Endodermal cell (in vitro differentiated cells): ENCODE data around the gene USF2. TPM values are rescaled to one million over a fixed set of nuclear protein-coding genes. Genes with fewer than 3 reads are reported as not detected.
"Not testable (repeated sequence)": the region's sequence is repeated elsewhere in the genome, so short reads cannot be mapped to it uniquely, and the experiment has no call there.

ENCODE experiments used
- DNase-seq: peaks from one replicate; pipeline ENCODE4 v3.0.0-alpha.2; 2017
- H3K27ac ChIP-seq: 2 replicates; pipeline ENCODE4 v1.5.1; 2013; ENCODE audit warnings: mild to moderate bottlenecking, low read depth, low read length, moderate library complexity
- H3K27me3 ChIP-seq: 2 replicates; pipeline ENCODE4 v1.6.1; 2013; ENCODE audit warnings: mild to moderate bottlenecking, low read length, moderate library complexity; ENCODE audit not compliant: insufficient read depth, control insufficient read depth, poor library complexity, severe bottlenecking
- H3K36me3 ChIP-seq: 2 replicates; pipeline ENCODE4 v1.7.0; 2013; ENCODE audit warnings: mild to moderate bottlenecking, low read length, moderate library complexity; ENCODE audit not compliant: control insufficient read depth, insufficient read depth
- H3K4me1 ChIP-seq: one replicate; pipeline ENCODE4 v1.7.0; 2013; ENCODE audit warnings: low read length; ENCODE audit not compliant: control insufficient read depth, insufficient read depth
- H3K4me3 ChIP-seq: 2 replicates; pipeline ENCODE4 v1.5.1; 2013; ENCODE audit warnings: mild to moderate bottlenecking, low read length, moderate library complexity
- H3K9ac ChIP-seq: 2 replicates; pipeline ENCODE4 v1.6.1; 2013; ENCODE audit warnings: mild to moderate bottlenecking, low read length, moderate library complexity; ENCODE audit not compliant: poor library complexity, severe bottlenecking; ENCODE audit errors: extremely low read depth
- H3K9me3 ChIP-seq: 2 replicates; pipeline ENCODE4 v1.6.1; 2013; ENCODE audit warnings: mild to moderate bottlenecking, low read length, moderate library complexity; ENCODE audit not compliant: control insufficient read depth
- H3K27ac Mint-ChIP-seq: 2 replicates; pipeline ENCODE4 v1.8.0; 2020; ENCODE audit warnings: mixed read lengths
- H3K27me3 Mint-ChIP-seq: 2 replicates; pipeline ENCODE4 v1.8.0; 2021; ENCODE audit warnings: mild to moderate bottlenecking, mixed read lengths; ENCODE audit not compliant: insufficient read depth
- H3K36me3 Mint-ChIP-seq: 2 replicates; pipeline ENCODE4 v1.8.0; 2020; ENCODE audit warnings: low read depth, mixed read lengths
- H3K4me1 Mint-ChIP-seq: 2 replicates; pipeline ENCODE4 v1.8.0; 2020; ENCODE audit warnings: mixed read lengths
- H3K4me3 Mint-ChIP-seq: 2 replicates; pipeline ENCODE4 v1.8.0; 2020; ENCODE audit warnings: mild to moderate bottlenecking, moderate library complexity, mixed read lengths
- H3K9me3 Mint-ChIP-seq: 2 replicates; pipeline ENCODE4 v1.8.0; 2020; ENCODE audit warnings: mild to moderate bottlenecking, mixed read lengths
- WGBS, 2 experiments: methylation state at CpG; one replicate each; pipeline versions ENCODE4 v1.1.5 to v1.1.7; 2013; ENCODE audit warnings: missing lambda C conversion rate in 2 of 2, mixed read lengths in 1 of 2; ENCODE audit not compliant: insufficient coverage in 1 of 2, insufficient read length in 1 of 2; 5-methylcytosine and 5-hydroxymethylcytosine counted together
- total RNA-seq, 2 donors: library from RNA; stranded (reverse); fragmentation: NEBNext Ultra II Directional in 1 of 2; extraction: Animal tissue kit (Norgen Biotek cat#: 25700) in 1 of 2; gene quantifications; 2 replicates in 1 of 2; 3 replicates in 1 of 2; pipeline ENCODE4 v1.2.1, GENCODE V29; 2021
- TF ChIP-seq, protein P1 (sequence below): fragments of 200-600 bp; sonication (generic); conservative IDR thresholded peaks from 2 replicates; pipeline ENCODE4 v1.5.0; 2021; ENCODE audit warnings: antibody characterized with exemption, mild to moderate bottlenecking

The USF2 gene
- total RNA-seq, 2 donors from 2014 or later, result 111 to 121 TPM

DNA sequence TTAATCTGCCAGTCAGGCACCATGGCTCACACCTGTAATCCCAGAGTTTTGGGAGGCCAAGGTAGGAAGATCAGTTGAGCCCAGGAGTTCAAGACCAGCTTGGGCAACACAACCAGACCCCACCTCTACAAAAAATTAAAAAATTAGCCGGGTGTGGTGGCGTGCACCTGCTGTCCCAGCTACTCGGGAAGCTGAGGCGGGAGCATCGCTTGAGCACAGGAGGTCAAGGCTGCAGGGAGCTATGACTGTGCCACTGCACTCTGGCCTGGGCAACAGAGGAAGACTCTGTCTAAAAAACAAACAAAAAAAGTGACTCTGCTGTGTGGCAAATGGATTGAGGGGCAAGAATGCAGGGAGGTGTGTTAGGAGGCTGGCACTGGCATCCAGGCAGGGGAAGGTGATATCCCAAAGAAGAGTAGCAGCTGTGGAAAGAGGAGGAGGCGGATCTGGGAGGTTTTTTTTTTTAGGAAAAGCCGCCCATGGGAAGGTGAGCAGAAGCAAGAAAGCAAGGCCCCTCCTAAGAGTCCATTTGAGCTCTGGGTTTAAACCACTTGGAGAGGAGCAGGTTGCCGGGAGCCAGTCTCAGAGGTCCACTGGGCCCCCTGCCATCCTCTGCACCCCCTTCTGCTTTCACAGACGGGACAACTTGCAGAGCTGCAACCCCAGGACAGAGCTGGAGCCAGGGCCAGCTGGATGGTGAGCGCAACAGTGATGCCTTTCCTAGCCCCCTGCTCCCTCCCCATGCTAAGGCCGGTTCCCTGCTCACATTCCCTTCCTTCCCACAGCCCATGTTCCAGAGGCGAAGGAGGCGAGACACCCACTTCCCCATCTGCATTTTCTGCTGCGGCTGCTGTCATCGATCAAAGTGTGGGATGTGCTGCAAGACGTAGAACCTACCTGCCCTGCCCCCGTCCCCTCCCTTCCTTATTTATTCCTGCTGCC is 15.7 kb downstream of the USF2 start:
- no peaks in the 10 kb centered on the region for H3K36me3 ChIP-seq
- Mint-ChIP-seq H3K4me1 (peaks cover 11% of the 10 kb centered on the region), H3K27ac (no peak overlapping the region), H3K4me3 (no peak overlapping the region), H3K9me3 (no peaks in the 10 kb centered on the region), H3K27me3 (peaks cover 15% of the 10 kb centered on the region), H3K36me3 (no peaks in the 10 kb centered on the region)
- H3K4me3 ChIP-seq, result no peak overlapping the region
- no peaks in the 10 kb centered on the region for H3K27me3 ChIP-seq
- H3K27ac ChIP-seq, result no peak overlapping the region
- 80 to 81% methylated on average over 14 to 17 of the region's 17 CpGs for WGBS, 2 experiments
- H3K9me3 ChIP-seq, result no peaks in the 10 kb centered on the region
- no peak overlapping the region for H3K9ac ChIP-seq
- H3K4me1 ChIP-seq, result no peaks in the 10 kb centered on the region
- TF ChIP-seq, protein P1, sequence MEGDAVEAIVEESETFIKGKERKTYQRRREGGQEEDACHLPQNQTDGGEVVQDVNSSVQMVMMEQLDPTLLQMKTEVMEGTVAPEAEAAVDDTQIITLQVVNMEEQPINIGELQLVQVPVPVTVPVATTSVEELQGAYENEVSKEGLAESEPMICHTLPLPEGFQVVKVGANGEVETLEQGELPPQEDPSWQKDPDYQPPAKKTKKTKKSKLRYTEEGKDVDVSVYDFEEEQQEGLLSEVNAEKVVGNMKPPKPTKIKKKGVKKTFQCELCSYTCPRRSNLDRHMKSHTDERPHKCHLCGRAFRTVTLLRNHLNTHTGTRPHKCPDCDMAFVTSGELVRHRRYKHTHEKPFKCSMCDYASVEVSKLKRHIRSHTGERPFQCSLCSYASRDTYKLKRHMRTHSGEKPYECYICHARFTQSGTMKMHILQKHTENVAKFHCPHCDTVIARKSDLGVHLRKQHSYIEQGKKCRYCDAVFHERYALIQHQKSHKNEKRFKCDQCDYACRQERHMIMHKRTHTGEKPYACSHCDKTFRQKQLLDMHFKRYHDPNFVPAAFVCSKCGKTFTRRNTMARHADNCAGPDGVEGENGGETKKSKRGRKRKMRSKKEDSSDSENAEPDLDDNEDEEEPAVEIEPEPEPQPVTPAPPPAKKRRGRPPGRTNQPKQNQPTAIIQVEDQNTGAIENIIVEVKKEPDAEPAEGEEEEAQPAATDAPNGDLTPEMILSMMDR, result no peak
- DNase-seq, result no peak

DNA sequence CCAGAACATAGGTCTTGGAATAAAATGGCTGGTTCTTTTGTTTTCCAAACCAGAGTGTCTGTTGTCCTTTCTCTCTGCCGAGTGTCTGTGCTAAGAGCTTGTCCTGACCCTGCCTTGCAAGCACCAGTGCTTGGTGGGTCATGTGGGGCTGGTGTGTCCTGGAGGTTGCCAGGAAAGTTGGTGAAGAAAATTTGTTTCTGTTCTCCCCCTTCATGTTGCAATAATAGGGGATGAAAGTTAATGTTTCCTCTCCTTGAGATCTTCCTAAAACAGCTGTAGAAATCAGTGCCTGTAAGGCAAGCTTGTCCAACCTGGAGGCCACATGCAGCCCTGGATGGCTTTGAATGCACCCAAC is 16.3 kb downstream of the USF2 start:
- H3K9ac ChIP-seq, result no peak overlapping the region
- H3K27me3 ChIP-seq, result no peaks in the 10 kb centered on the region
- Mint-ChIP-seq H3K36me3 (no peaks in the 10 kb centered on the region), H3K27ac (no peak overlapping the region), H3K27me3 (peaks cover 15% of the 10 kb centered on the region), H3K9me3 (no peaks in the 10 kb centered on the region), H3K4me1 (peaks cover 11% of the 10 kb centered on the region), H3K4me3 (no peak overlapping the region)
- no peaks in the 10 kb centered on the region for H3K9me3 ChIP-seq
- TF ChIP-seq, protein P1, result no peak
- no peak overlapping the region for H3K4me3 ChIP-seq
- DNase-seq, result no peak
- no peaks in the 10 kb centered on the region for H3K4me1 ChIP-seq
- 40% methylated on average over 1 of the region's 1 CpG; no CpG with 5 or more reads in 1 of the 2 experiments for WGBS, 2 experiments
- no peaks in the 10 kb centered on the region for H3K36me3 ChIP-seq
- no peak overlapping the region for H3K27ac ChIP-seq

DNA sequence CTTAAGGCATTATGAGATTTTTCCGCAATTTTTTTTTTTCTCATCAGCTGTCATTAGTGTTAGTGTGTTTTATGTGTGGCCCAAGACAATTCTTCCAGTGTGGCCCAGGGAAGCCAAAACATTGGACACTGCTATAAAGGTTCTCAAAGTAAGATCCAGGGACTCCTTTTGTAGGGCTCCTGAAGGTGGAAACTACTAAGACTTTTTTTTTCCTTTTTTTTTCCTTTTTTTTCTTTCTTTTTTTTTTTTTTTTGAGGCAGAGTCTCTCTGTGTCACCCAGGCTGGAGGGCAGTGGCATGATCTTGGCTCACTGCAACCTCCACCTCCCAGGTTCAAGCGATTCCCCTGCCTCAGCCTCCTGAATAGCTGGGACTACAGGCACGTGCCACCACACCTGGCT is 16.7 kb downstream of the USF2 start:
- not testable (repeated sequence) for H3K27ac Mint-ChIP-seq, H3K4me1 ChIP-seq, H3K4me3 Mint-ChIP-seq, H3K4me3 ChIP-seq, H3K9me3 Mint-ChIP-seq, H3K36me3 Mint-ChIP-seq, H3K27ac ChIP-seq, DNase-seq, H3K36me3 ChIP-seq, H3K9ac ChIP-seq, H3K9me3 ChIP-seq, H3K27me3 ChIP-seq
- Mint-ChIP-seq H3K27me3 (peaks cover 15% of the 10 kb centered on the region), H3K4me1 (peaks cover 11% of the 10 kb centered on the region)
- WGBS, 2 experiments, result 90 to 91% methylated on average over 2 to 3 of the region's 3 CpGs

DNA sequence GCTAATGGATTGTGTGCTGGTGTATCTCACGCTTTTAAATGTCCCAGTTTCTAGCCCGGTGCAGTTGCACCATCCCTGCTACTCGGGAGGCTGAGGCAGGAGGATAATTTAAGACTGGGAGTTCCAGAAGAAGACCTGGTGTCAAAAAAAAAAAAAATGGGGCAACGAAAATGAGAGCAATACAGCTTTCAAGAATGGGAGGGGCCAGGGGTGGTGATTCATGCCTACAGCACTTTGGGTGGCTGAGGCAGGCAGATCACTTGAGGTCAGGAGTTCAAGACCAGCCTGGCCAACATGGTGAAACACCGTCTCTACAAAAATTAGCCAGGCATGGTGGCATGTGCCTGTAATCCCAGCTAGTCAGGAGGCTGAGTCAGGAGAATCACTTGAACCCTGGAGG is 17.3 kb downstream of the USF2 start:
- not testable (repeated sequence) for H3K36me3 Mint-ChIP-seq

More for the DNA sequence above, 17.3 kb downstream of the USF2 start:
- H3K27me3 Mint-ChIP-seq, result peaks cover 15% of the 10 kb centered on the region
- H3K9me3 ChIP-seq, H3K4me3 ChIP-seq, DNase-seq, H3K36me3 ChIP-seq, H3K9me3 Mint-ChIP-seq, H3K4me1 ChIP-seq, H3K27ac ChIP-seq, H3K27me3 ChIP-seq, H3K9ac ChIP-seq, H3K27ac Mint-ChIP-seq, H3K4me3 Mint-ChIP-seq: not testable (repeated sequence)
- peaks cover 11% of the 10 kb centered on the region for H3K4me1 Mint-ChIP-seq
- 91 to 93% methylated on average over 5 of the region's 5 CpGs for WGBS, 2 experiments
